Measurements from ENCODE around the gene UNC5B.

The UNC5B gene

DNA sequence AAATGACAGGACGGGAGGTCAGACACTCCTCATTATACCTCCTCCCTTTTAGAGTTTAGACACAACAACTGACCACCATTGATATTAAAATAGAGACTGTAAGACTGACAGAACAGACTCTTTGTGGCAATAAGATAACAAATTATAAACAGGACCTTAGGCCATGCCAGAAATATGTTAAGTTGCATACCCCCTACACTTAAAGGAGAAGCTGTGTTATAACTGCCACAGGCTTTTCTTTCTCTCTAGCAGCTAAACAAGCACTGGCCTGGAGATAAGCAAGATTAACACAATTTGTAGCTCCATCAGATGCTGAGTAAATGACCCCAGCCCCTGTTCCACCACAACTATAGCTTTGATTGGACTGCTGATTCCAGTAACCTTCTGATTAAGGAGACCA lies 10.5 kb upstream of the UNC5B start:
- TF ChIP-seq GATA3 (IDR thresholded peaks at IDR 0.05; ENCODE audit: low read depth, low read length), result peak; percentile 94
- TF ChIP-seq GATA2 (IDR thresholded peaks at IDR 0.05; ENCODE audit: low read depth, low read length), result peak; percentile 95

DNA sequence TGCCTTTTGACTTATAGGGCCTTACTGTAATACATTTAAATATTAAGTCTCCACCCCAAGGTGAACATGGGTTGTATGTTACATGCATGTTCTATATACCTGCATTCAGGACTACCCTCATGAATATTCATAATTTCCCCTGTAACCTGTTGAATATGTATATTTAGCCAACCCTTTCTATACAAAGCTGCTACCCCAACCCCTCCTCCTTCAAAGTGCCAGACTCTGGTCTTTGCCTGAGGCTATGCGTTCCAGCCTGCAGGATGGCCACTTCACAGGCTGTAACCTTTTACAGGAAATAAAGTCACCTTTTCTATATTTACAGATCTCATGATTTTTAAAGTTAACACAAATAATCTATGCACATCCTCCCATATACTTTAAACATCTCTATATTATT lies 10.1 kb upstream of the UNC5B start:
- TF ChIP-seq GATA2 (IDR thresholded peaks at IDR 0.05; ENCODE audit: low read depth, low read length) (no peak), GATA3 (IDR thresholded peaks at IDR 0.05; ENCODE audit: low read depth, low read length) (no peak)

DNA sequence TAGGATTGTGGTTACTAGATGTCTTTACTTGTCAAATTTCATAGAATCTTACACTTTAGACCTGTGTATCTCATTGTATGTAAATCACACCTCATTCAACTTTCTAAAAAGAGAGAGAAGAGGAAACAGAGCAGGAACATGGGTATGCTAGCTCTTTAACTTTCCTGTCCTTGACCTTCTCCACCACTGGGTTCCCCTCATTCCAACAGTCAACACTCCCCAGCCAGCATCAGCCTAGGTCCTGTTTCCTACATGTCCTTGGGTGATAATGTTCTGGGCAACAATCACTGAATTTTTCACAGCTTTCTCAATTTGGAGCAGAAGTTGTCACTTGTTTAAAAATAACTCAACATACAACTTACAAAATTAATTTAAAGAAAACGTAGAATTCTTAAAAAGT lies 9.2 kb upstream of the UNC5B start:
- TF ChIP-seq GATA2 (IDR thresholded peaks at IDR 0.05; ENCODE audit: low read depth, low read length), result no peak
- no peak for TF ChIP-seq GATA3 (IDR thresholded peaks at IDR 0.05; ENCODE audit: low read depth, low read length)

DNA sequence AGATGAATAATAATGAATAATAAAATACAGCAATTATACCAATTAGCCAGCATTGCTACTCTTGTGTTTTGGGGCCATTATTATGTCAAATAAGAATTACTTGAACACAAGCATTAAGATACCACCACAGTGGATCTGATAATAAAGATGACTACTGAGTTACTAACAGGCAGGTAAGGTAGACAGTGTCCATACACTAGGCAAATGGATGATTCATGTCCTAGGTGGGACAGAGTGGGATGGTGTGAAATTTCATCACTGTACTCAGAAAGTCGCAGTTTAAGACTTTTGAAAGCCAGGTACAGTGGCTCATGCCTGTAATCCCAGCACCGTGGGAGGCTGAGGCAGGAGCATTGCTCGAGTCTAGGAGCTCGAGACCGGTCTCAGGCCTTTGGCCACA lies 8.7 kb upstream of the UNC5B start:
- TF ChIP-seq GATA3 (IDR thresholded peaks at IDR 0.05; ENCODE audit: low read depth, low read length), result no peak
- TF ChIP-seq GATA2 (IDR thresholded peaks at IDR 0.05; ENCODE audit: low read depth, low read length), result no peak

DNA sequence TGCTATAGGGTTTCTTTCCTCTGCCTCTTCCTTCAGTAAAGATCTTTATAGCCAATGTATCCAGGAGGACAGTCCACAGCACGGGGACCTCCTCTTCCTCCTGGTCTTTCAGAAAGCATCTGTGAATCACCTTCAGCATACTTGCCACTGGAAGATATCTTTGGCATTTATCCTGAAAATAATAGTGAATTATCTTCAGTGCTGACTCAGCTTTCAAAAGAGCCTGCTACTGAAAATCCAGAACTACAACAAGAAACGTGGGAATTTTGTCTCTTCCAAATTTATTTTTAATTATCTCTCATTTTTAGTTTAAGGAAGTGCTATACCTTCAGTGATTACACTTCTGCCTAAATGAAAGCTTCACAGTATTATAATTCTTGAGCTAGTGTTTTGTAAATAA lies 7.6 kb upstream of the UNC5B start:
- TF ChIP-seq GATA2 (IDR thresholded peaks at IDR 0.05; ENCODE audit: low read depth, low read length), result no peak
- no peak for TF ChIP-seq GATA3 (IDR thresholded peaks at IDR 0.05; ENCODE audit: low read depth, low read length)

DNA sequence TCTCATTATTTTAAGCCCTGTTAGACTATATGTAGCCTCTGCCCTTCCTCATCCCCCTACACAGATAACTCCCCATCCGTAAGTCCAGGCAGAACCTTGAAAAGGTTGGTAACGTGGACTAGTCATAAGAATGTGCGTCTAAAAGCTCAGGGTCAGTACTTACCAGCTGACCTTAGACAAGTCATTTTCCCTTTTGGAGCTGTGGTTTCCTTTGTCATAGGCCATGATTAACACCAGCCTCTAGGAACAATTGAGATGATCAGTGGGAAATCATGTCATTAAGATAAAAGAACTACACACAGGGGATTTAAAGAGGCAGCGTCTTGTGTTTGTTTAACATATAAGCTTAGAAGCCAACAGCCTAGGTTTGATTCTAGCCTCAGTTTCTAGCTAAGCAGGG lies 6.9 kb upstream of the UNC5B start:
- TF ChIP-seq GATA2 (IDR thresholded peaks at IDR 0.05; ENCODE audit: low read depth, low read length), result no peak
- TF ChIP-seq GATA3 (IDR thresholded peaks at IDR 0.05; ENCODE audit: low read depth, low read length), result no peak

DNA sequence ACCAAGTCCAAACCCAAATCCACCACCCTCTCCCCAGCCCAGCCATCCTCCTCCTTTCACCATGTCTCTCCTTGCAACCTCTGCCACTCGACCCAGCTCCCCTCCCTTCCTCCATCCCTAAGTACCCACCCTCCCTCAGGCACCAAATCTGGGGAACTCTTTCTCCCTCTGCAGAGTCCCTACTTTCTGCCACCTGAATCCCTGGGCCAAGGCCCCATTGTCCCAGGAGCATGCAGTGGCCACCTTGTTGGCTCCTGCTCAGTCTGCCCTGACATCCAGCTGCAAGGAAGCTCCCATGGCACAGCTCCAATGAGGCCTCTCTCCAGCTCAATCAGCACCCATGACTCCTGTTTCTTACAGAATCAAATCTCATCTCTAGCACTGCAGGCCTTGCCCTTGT lies 5.5 kb upstream of the UNC5B start:
- TF ChIP-seq GATA3 (IDR thresholded peaks at IDR 0.05; ENCODE audit: low read depth, low read length) (no peak), GATA2 (IDR thresholded peaks at IDR 0.05; ENCODE audit: low read depth, low read length) (no peak)

DNA sequence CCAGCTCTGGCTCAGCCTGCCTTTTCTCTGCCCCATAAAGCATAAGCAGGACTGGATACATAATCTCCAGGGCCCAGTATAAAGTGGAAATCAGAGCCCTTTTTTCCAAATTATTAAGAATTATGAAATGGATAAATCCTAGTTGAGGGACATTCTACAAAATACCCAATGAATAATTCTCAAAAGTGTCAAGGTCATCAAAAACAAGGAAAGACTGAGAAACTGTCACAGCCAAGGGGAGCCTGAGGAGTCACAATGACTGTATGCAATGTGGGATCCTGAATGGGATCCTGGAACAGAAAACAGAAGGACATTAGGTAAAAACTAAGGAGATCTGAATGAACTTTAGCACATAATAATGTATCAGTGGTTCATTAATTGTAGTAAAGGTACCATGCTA lies 4.8 kb upstream of the UNC5B start:
- TF ChIP-seq GATA3 (IDR thresholded peaks at IDR 0.05; ENCODE audit: low read depth, low read length), result no peak

DNA sequence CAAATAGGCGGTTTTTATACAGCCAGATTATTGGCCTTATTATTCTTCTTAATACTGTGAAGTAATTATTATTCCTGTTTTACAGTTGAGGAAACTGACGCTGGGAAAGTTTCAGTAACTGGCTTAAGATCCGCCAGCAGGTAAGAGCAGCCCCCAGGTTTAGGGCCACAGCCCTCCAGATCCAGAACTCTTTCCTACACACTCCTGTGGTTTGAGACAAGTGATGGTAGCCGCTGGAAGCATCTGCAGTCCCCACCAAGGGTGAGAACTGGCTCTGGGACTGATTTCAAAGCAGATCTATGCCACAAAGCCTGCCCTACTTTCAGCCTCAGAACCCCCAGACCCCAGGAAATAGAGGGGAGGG lies 3.0 kb upstream of the UNC5B start:
- TF ChIP-seq GATA3 (IDR thresholded peaks at IDR 0.05; ENCODE audit: low read depth, low read length), result no peak
- no peak for TF ChIP-seq GATA2 (IDR thresholded peaks at IDR 0.05; ENCODE audit: low read depth, low read length)

DNA sequence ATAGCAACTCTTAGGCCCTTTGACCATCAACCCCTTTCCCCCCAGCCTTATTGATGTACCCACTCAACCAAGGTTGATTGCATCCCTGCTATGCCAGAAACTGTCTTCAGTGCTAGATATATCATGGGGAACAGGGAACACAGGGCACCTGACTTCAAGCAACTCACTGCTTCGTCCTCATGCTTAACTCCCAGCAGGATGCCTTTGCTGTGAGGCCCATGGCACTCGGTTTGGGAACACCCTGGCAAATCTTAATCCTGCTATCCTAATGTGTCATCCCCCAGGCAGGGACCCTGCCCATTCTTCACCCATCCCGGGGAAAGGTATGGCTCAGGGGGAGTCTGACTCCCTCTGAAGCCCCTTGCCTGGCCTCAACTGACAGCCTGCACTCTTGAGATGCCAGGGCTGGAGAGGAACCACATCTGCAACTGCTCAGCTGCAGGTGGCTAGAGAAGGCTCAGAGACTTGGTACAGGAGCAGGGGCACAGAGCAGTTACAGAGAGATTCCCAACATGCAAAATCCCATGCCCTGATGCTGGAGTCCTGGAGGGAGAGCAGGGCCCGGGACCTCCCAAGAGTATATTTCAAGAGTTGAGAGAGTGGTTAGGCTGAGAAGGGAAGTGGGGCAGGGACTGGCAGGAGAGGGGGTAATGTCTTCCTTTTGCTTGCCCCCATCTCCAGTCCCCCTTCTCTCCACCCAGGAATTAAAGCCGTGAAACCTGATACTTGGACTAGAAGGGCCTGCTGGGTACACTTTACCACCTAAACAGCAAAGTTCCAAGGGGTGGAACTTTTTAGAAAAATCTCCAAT lies 2.4 kb upstream of the UNC5B start:
- TF ChIP-seq GATA3 (IDR thresholded peaks at IDR 0.05; ENCODE audit: low read depth, low read length) (no peak), GATA2 (IDR thresholded peaks at IDR 0.05; ENCODE audit: low read depth, low read length) (no peak)

DNA sequence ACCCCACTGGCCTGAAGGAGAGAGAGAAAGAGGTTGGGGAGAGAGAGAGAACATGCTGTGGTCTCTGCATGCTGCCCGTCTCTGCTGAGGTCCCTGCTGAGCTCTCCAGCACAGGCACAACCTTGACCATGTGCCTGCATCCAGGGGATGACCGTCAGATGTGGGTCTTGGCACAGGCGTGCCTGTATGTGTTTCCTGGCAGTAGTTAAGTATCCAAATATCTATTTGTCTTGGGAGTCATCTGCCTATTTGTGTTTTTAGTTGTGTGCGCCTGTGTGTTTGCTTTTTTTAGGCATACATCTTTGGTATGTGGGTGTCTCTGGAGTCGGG lies 1.9 kb upstream of the UNC5B start:
- TF ChIP-seq GATA3 (IDR thresholded peaks at IDR 0.05; ENCODE audit: low read depth, low read length), result no peak
- TF ChIP-seq GATA2 (IDR thresholded peaks at IDR 0.05; ENCODE audit: low read depth, low read length), result no peak

DNA sequence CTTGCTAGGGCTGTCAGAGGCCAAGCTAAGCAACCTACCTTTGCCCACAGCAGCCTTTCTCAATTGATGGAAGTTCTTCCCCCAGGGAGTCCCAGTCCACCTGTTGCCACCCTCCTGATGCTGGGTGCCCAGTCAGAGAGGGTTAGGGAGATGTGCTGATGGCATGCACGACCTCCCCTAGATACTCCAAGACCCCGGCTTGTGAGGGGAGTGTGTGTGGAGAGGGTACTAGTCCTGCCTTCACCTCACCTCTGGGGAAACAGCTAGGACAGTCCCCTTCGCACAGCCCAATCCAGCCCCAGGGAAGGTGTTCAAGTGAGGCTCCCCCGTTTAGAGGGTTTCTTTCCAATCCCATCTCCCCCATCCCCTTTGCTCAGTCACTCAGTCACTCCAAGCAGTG lies 1.3 kb upstream of the UNC5B start:
- TF ChIP-seq GATA2 (IDR thresholded peaks at IDR 0.05; ENCODE audit: low read depth, low read length) (no peak), GATA3 (IDR thresholded peaks at IDR 0.05; ENCODE audit: low read depth, low read length) (no peak)

DNA sequence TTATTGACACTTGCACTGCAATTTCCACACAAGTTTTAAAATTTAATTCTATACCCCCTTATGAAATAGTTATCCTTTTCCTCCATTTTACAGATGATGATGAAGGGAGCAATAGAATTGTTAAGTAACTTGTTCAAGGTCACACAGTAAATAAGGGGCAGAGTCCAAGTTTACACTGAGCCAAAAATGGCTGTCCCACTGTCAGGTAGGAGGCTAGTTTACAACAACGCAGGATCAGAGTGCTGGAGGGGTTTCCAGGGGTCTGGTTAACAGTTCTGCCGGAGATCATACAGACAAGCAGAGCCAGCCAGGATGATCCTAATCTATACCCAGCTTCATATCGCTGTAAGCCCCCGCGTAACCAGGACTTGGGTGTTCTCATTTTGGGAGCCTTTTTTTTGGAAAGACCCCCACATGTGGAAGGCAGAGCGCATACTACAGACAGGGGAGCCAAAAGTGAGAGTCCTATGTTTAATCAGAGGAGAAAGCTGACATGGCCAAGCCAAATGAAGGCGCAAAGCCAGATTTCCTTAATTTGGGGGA lies 524 bp upstream of the UNC5B start:
- TF ChIP-seq GATA2 (IDR thresholded peaks at IDR 0.05; ENCODE audit: low read depth, low read length) (peak; percentile 91), GATA3 (IDR thresholded peaks at IDR 0.05; ENCODE audit: low read depth, low read length) (no peak)

DNA sequence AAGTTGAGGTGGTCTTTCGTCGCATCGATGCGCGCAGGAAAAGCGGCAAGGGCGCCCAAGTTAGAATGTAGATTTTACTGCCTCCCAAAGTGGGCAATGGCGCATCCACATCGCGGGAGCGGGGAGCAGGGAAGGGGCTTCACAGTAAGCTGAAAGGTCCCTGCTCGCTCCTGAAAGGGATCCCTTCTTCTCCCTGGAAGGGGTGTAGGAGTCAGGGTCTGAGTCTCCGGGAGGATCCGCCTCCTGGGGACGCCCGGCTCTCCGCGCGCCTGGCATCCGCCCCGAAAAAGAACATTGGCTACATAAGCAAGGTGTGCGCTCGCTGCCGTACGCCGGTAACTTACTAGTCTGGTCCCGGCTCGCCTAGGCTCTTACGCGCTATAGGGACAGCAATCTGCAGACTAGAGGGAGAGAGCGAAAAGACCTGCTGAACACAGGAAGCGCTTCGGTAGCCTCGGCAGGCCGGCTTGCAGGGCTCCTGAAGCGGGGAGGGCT lies 804 bp downstream of the UNC5B start:
- TF ChIP-seq GATA3 (IDR thresholded peaks at IDR 0.05; ENCODE audit: low read depth, low read length), result no peak
- no peak for TF ChIP-seq GATA2 (IDR thresholded peaks at IDR 0.05; ENCODE audit: low read depth, low read length)

DNA sequence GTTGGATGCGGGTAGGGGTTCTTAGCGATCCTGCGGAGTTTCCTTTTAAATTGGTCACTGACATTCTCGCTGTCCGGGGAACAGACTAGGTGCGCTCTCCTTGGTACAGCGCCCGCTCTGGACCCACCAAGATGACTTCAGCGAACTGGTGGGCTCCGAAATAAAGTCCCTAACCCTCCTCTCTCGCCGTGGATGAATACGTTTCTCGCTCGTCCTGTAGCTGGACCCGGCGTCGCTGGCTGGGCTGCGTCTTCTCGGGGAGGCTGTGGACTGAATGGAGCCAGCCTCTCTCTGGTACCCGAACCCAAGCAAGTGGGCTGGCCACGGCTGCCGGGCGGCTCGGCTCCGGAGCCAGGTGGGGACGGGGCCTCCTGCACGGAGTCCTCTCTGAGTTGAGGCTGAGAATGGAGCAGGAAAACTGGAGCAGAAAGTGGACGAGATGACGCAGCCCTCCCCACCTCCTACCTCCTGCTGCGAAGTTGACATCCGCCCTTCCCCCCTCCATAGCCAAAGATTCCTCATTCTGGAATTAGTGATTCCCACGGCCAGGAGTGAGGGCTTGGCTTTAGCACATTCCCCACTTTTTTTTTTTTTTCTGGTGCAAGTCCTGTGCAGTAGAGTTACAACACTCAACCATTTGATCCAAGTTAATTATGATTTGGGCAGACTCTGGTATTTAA lies 1.5 kb downstream of the UNC5B start:
- TF ChIP-seq GATA3 (IDR thresholded peaks at IDR 0.05; ENCODE audit: low read depth, low read length) (no peak), GATA2 (IDR thresholded peaks at IDR 0.05; ENCODE audit: low read depth, low read length) (no peak)

Data from SH-SY5Y (cell line).